Esophagus (tissue), 2 donors: ENCODE results near the gene NT5C1A. TPM values are rescaled to one million over a fixed set of nuclear protein-coding genes. Genes with fewer than 3 reads are reported as not detected.

ENCODE experiments used
- H3K27ac ChIP-seq, 2 donors: one replicate each; pipeline ENCODE4 v1.5.1; 2013; ENCODE audit warnings: low read depth in 2 of 2, mild to moderate bottlenecking in 2 of 2, inconsistent platforms in 1 of 2, low read length in 1 of 2, moderate library complexity in 1 of 2
- H3K27me3 ChIP-seq, 2 donors: one replicate each; pipeline ENCODE4 v1.6.1; 2013; ENCODE audit warnings: low read length in 2 of 2, control low read depth in 1 of 2, mild to moderate bottlenecking in 1 of 2; ENCODE audit not compliant: insufficient read depth in 2 of 2, control insufficient read depth in 1 of 2
- H3K36me3 ChIP-seq, 2 donors: one replicate each; pipeline ENCODE4 v1.6.1; 2013; ENCODE audit warnings: low read length in 1 of 2; ENCODE audit not compliant: control insufficient read depth in 2 of 2, insufficient read depth in 2 of 2
- H3K4me1 ChIP-seq, 2 donors: one replicate each; pipeline ENCODE4 v1.6.1; 2013; ENCODE audit warnings: low read length in 1 of 2; ENCODE audit not compliant: control insufficient read depth in 2 of 2, insufficient read depth in 2 of 2
- H3K4me3 ChIP-seq, 2 donors: one replicate each; pipeline ENCODE4 v1.5.1; 2013; ENCODE audit warnings: low read length in 2 of 2, mild to moderate bottlenecking in 2 of 2, low read depth in 1 of 2, moderate library complexity in 1 of 2
- H3K9me3 ChIP-seq, 2 donors: one replicate each; pipeline ENCODE4 v1.6.1; 2013; ENCODE audit warnings: mild to moderate bottlenecking in 2 of 2, low read depth in 1 of 2, low read length in 1 of 2, moderate library complexity in 1 of 2; ENCODE audit not compliant: control insufficient read depth in 2 of 2, insufficient read depth in 1 of 2
- WGBS, 2 donors: extraction: QIAGEN DNeasy Blood & Tissue Kit; methylation state at CpG; one replicate each; pipeline ENCODE4 v1.1.7; 2013; 5-methylcytosine and 5-hydroxymethylcytosine counted together
- polyA plus RNA-seq, 2 donors: library from polyadenylated mRNA; stranded (reverse); fragments of 200-250 nt; gene quantifications; one replicate each; pipeline ENCODE4 v1.2.3, GENCODE V29; 2013
- donor health status: healthy with polysubstance abuse.
- donor health status: Bipolar disorder and iron deficiency.

The NT5C1A gene
- polyA plus RNA-seq, 2 donors, result 0.02 TPM; not detected in 1

DNA sequence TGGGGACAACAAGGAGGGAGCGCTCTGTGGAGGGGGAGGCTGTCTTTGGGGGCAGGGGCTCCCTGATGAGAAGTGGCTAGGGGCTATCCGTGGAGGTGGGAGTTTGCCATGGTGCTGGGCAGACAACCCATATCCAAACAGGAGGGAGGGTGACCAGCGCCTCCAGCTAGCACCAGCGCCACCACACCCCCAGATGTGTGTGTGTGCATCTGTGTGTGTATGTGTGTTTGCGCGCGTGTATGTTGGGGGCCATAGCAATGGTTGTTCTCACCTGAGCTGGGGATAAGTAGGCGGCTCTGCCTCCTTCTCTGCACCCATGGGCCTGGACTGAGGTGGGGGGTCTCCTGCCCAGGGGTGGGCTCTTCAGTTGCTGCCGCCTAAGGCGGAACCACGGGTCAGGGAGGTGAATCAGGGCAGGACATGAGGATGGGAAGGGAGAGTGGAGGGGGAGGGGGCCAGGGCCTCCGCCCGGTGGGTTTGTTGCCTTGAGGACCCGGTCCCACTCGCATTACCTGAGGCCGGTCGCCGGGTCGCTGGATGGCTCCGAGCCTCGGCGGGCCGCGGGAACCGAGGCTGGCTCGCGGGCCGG, 19.0 kb upstream of the NT5C1A start:
- H3K36me3 ChIP-seq, result no peaks in the 10 kb centered on the region
- H3K27me3 ChIP-seq, result peaks cover 0 to 9% of the 10 kb centered on the region in 2 donors
- peaks cover 2 to 13% of the 10 kb centered on the region in 2 donors for H3K4me1 ChIP-seq
- H3K27ac ChIP-seq, result no peak overlapping the region
- H3K9me3 ChIP-seq, result no peaks in the 10 kb centered on the region
- WGBS, 2 donors, result 13 to 14% methylated on average over 28 of the region's 28 CpGs
- peak overlapping the region in 1 of 2 donors; percentile 31 for H3K4me3 ChIP-seq

DNA sequence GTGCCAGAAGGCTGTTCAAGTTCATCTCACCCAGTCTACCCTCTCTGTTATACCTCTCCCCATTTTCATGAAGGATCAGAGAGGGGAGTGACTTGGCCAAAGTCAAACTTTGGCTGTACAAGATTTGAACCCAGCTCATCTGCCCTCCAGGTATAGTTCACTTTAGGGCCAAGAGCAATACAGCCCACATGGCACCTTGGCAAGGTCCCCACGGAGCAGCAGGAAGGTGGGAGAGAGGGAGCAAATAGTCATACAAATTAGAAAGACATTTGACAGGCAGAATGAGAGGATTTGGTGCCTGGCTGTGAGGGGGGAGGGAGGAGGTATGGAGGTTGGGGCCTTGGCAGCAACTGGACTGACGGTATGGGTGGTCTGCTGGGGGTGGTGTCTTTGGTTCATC, 18.3 kb upstream of the NT5C1A start:
- H3K4me3 ChIP-seq, result no peak overlapping the region
- no peaks in the 10 kb centered on the region for H3K9me3 ChIP-seq
- H3K4me1 ChIP-seq, result peaks cover 2 to 13% of the 10 kb centered on the region in 2 donors
- 33 to 34% methylated on average over 2 of the region's 2 CpGs for WGBS, 2 donors
- H3K27me3 ChIP-seq, result peaks cover 0 to 9% of the 10 kb centered on the region in 2 donors
- no peaks in the 10 kb centered on the region for H3K36me3 ChIP-seq
- H3K27ac ChIP-seq, result no peak overlapping the region

DNA sequence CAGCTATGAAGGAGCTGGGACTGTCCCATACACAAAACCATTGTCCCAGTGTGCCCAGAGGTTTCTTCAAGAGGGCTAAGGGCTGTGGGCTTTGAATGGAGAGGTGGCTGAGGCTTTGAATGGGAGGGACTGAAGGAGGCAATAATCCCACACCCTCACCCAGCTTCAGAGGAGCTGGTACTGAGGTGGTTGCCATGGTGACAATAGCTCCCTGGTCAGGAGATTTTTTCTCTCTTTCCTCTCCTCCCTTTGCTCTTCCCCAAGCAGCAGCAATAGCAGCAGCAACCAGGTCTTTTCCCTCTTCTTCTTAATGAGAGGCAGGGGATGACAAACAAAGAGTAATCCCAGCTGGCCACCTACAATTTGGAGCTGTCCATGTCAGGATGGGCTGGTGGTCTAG, 17.7 kb upstream of the NT5C1A start:
- Histone ChIP-seq H3K27ac (no peak overlapping the region), H3K4me3 (no peak overlapping the region), H3K36me3 (no peaks in the 10 kb centered on the region), H3K4me1 (peaks cover 2 to 13% of the 10 kb centered on the region in 2 donors), H3K9me3 (no peaks in the 10 kb centered on the region), H3K27me3 (peaks cover 4 to 9% of the 10 kb centered on the region in 2 donors)

DNA sequence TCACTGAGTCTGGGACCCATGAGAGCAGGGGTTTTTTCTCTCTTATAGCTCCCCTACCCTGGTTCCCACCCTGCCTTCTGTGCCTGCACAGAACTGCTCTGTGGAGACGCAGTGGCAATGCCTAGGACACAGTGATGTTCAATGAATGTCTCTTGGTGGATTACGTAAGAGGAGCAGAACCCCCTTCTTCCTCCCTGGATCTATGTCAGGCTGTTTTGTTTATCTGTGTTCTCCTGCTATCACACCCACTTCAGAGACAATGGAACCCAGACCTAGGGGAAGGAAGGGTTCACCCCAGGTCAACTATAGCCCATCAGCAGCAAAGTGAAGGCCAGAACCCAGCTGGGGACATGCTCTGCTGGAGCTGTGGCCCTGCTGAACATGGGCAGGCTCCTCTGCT, 17.3 kb upstream of the NT5C1A start:
- Histone ChIP-seq H3K27me3 (peaks cover 4 to 9% of the 10 kb centered on the region in 2 donors), H3K4me1 (peaks cover 2 to 13% of the 10 kb centered on the region in 2 donors)
- 60 to 83% methylated on average over 2 of the region's 2 CpGs for WGBS, 2 donors

DNA sequence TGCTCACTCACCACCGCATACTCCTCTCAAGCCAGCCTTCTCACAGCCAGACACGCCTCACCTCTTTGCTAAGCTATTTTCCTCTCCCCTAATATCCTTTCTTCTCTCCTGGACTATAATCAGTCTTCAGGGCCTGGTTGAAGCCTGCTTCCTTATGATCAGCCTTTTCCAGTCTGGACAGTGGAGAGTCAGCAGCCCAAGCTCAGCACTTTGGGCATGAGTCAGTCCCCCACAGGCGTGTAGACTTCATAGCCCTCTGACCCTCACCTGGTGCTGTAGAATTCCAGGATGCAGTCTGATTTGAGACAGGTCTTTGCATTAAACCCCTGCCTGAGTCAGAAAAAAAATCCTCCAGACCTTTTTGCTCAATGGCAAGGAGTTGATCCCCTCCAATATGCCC, 16.8 kb upstream of the NT5C1A start:
- Histone ChIP-seq H3K4me1 (peaks cover 2 to 15% of the 10 kb centered on the region in 2 donors), H3K27ac (no peak overlapping the region), H3K36me3 (no peaks in the 10 kb centered on the region), H3K9me3 (no peaks in the 10 kb centered on the region), H3K4me3 (no peak overlapping the region), H3K27me3 (peaks cover 4 to 9% of the 10 kb centered on the region in 2 donors)
- 67 to 73% methylated on average over 3 of the region's 3 CpGs for WGBS, 2 donors

More for the DNA sequence above, 17.3 kb upstream of the NT5C1A start:
- H3K4me3 ChIP-seq, result no peak overlapping the region
- no peak overlapping the region for H3K27ac ChIP-seq
- H3K36me3 ChIP-seq, result no peaks in the 10 kb centered on the region
- H3K9me3 ChIP-seq, result no peaks in the 10 kb centered on the region

DNA sequence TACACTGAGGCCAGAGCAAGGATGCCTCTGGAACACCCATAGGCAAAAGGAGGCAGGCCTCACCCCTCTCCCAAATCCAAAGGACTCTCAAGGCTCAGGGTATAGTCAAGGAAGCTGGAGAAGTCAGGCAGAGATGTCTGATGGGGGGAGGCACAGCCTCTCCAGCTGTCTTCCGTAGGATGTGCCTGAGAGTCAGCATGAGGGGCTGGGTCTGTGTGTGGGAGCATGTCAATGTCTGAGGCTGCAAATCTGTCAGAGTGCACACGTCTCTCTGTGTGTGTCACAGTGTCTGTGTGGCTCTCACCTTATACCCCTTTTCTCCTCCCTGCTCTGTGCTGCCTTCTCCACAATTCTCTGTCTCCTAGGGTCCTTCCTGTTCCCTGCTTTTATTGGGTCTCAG, 15.3 kb upstream of the NT5C1A start:
- Histone ChIP-seq H3K9me3 (no peaks in the 10 kb centered on the region), H3K27ac (no peak overlapping the region), H3K36me3 (no peaks in the 10 kb centered on the region), H3K4me3 (no peak overlapping the region), H3K4me1 (peaks cover 2 to 15% of the 10 kb centered on the region in 2 donors), H3K27me3 (peaks cover 4 to 9% of the 10 kb centered on the region in 2 donors)
- 54 to 58% methylated on average over 2 of the region's 2 CpGs for WGBS, 2 donors

DNA sequence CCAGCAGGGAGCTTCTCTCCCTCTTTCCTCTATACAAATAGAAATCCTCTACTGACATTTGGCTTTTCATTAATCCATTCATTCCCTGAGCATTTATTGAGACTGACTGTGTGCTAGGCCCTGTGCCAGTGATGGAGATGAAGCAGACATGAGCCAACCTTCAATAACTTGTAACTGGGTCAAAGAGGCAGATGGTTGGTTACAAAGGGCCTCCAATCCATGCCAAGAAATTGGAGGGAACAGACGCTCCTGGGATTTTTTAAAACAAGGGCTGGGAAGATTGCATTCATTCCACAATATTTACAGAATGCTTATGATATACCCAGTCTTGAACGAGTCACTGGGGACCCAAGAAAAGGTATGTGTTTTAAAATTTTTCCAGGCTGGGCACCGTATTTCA, 13.2 kb upstream of the NT5C1A start:
- Histone ChIP-seq H3K4me3 (no peak overlapping the region), H3K4me1 (peaks cover 0 to 2% of the 10 kb centered on the region in 2 donors), H3K27me3 (peaks cover 4 to 7% of the 10 kb centered on the region in 2 donors), H3K9me3 (no peaks in the 10 kb centered on the region), H3K27ac (no peak overlapping the region), H3K36me3 (no peaks in the 10 kb centered on the region)
- WGBS, 2 donors, result 81 to 84% methylated on average over 3 of the region's 3 CpGs

DNA sequence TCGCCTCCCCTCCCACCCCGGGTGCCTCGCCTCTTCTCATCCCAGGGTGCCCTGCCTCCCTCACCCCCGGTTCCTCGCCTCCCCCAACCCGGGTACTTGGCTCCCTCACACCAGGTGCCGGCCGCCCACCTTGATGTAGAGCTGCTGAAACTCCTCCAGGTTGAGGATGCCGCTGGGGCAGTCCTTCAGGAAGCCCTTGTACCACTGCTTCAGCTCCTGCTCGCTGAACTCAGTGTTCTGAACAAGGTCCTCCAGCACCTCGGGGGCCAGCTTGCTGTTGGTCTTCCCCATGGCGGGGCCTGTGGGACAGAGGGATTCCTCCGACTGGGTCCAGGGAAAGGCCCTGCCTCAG, 12.4 kb upstream of the NT5C1A start:
- H3K27me3 ChIP-seq, result peaks cover 3 to 4% of the 10 kb centered on the region in 2 donors
- WGBS, 2 donors, result 57 to 70% methylated on average over 12 to 13 of the region's 13 CpGs
- no peak overlapping the region for H3K27ac ChIP-seq
- H3K4me3 ChIP-seq, result no peak overlapping the region
- peaks cover 0 to 2% of the 10 kb centered on the region in 2 donors for H3K9me3 ChIP-seq
- H3K4me1 ChIP-seq, result peaks cover 0 to 2% of the 10 kb centered on the region in 2 donors
- no peaks in the 10 kb centered on the region for H3K36me3 ChIP-seq

DNA sequence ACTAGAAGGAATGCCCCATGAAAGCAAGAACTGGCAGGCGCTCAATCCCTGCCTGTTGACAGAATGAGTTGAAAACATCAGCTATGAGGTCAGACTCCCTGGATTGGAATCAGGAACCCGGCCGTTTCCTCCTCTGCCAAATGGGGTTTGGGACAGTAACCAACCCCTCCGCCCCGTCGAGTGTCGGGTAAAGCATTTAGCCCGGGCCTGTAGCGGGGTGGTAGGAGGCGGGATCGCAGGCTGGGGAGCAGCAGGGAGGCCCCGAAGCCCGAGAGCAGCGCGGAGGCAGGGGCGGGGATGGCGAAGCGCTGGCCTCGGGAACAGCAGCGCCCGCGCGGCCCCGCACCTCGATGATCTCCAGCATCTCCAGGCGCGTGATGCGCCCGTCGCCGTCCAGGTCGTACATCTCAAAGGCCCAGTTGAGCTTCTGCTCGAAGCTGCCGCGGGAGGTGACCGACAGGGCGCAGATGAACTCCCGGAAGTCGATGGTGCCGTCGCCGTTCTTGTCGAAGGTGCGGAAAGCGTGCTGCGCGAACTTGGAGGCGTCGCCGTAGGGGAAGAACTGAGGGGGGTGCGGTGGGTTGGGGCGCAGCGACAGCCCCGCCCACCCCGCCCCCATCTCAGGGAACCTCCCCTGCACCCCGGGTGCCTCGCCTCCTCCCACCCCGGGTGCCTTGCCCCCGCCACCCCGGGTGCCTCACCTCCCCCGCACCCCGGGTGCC, 11.8 kb upstream of the NT5C1A start:
- Histone ChIP-seq H3K9me3 (peaks cover 0 to 2% of the 10 kb centered on the region in 2 donors), H3K36me3 (no peaks in the 10 kb centered on the region), H3K4me1 (peaks cover 0 to 2% of the 10 kb centered on the region in 2 donors), H3K27ac (no peak overlapping the region), H3K4me3 (no peak overlapping the region), H3K27me3 (peaks cover 3 to 4% of the 10 kb centered on the region in 2 donors)
- WGBS, 2 donors, result 18 to 19% methylated on average over 52 to 62 of the region's 62 CpGs

DNA sequence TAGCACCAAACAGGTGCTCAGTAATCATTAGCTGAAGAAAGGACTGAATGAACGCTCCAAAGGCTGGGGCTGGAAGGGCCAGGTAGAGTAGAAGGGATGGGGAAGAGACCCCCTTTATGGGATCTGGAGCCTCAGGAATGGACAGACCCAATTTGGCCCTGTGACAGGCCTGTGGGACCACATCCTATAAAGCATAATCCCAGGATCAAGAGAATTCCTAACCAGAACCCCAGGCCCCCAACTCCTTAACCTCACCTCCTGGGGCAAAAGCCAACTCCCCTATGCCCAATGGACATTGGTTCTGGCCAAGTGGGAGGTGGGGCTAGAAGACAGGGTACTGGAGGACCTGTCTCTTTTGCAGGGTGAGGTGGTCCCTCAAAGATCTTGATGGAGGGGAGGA, 10.1 kb upstream of the NT5C1A start:
- Histone ChIP-seq H3K9me3 (peaks cover 0 to 2% of the 10 kb centered on the region in 2 donors), H3K27me3 (peaks cover 3 to 4% of the 10 kb centered on the region in 2 donors), H3K27ac (no peak overlapping the region), H3K36me3 (no peaks in the 10 kb centered on the region), H3K4me3 (no peak overlapping the region), H3K4me1 (peaks cover 0 to 2% of the 10 kb centered on the region in 2 donors)
- WGBS, 2 donors, result 80 to 87% methylated on average over 1 of the region's 1 CpG
